Measurements from ENCODE around the gene DHCR7.

DHCR7 gene

GRCh38 chr11:71477641-71478527, 29.7 kb upstream of the DHCR7 start:
- Histone ChIP-seq H4K20me1 (ENCODE audit: low read depth, low read length) (no peaks in the 10 kb centered on the region), H3K79me2 (ENCODE audit: insufficient read depth, low read length) (no peaks in the 10 kb centered on the region), H3K27me3 (ENCODE audit: low read length) (no peaks in the 10 kb centered on the region), H2AFZ (ENCODE audit: low read depth, low read length, severe bottlenecking) (no peak overlapping the region), H3K36me3 (ENCODE audit: low read length) (no peaks in the 10 kb centered on the region), H3K9ac (ENCODE audit: low read length) (no peak overlapping the region), H3K4me3 (ENCODE audit: insufficient read depth, low read length, poor library complexity, severe bottlenecking) (no peak overlapping the region), H3K27ac (ENCODE audit: low read depth, low read length) (no peak overlapping the region), H3K9me3 (ENCODE audit: insufficient read depth, low read length) (no peaks in the 10 kb centered on the region), H3K9me2 (replicated peaks; ENCODE audit: insufficient read depth, low read length) (no peaks in the 10 kb centered on the region), H3F3A (ENCODE audit: insufficient read depth) (no peaks in the 10 kb centered on the region), H3K4me2 (ENCODE audit: low read depth, low read length, poor library complexity, severe bottlenecking) (no peak overlapping the region)
- TF ChIP-seq CTCF (IDR thresholded peaks at IDR 0.05; ENCODE audit: insufficient read depth, low read length, poor library complexity, severe bottlenecking) (no peak), EZH2phosphoT487 (conservative IDR thresholded peaks at IDR 0.05; ENCODE audit: low read length) (no peak)

- no peaks in the 10 kb centered on the region for H3K27me3 ChIP-seq (ENCODE audit: low read length)
- TF ChIP-seq EZH2phosphoT487 (conservative IDR thresholded peaks at IDR 0.05; ENCODE audit: low read length) (no peak), CTCF (IDR thresholded peaks at IDR 0.05; ENCODE audit: insufficient read depth, low read length, poor library complexity, severe bottlenecking) (no peak)
- no peak overlapping the region for H3K27ac ChIP-seq (ENCODE audit: low read depth, low read length)
- H2AFZ ChIP-seq (ENCODE audit: low read depth, low read length, severe bottlenecking), result no peak overlapping the region
- no peaks in the 10 kb centered on the region for H3K9me2 ChIP-seq (replicated peaks; ENCODE audit: insufficient read depth, low read length)
- no peak overlapping the region for H3K9ac ChIP-seq (ENCODE audit: low read length)
- H3K36me3 ChIP-seq (ENCODE audit: low read length), result no peaks in the 10 kb centered on the region
- no peaks in the 10 kb centered on the region for H3F3A ChIP-seq (ENCODE audit: insufficient read depth)
- H3K4me2 ChIP-seq (ENCODE audit: low read depth, low read length, poor library complexity, severe bottlenecking), result no peak overlapping the region
- no peaks in the 10 kb centered on the region for H4K20me1 ChIP-seq (ENCODE audit: low read depth, low read length)
- no peak overlapping the region for H3K4me3 ChIP-seq (ENCODE audit: insufficient read depth, low read length, poor library complexity, severe bottlenecking)
- H3K9me3 ChIP-seq (ENCODE audit: insufficient read depth, low read length), result no peaks in the 10 kb centered on the region
- no peaks in the 10 kb centered on the region for H3K79me2 ChIP-seq (ENCODE audit: insufficient read depth, low read length)
Measured at GRCh38 chr11:71476926-71477640, 28.9 kb upstream of the DHCR7 start.

GRCh38 chr11:71476031-71476430, 27.8 kb upstream of the DHCR7 start:
- H3K36me3 ChIP-seq (ENCODE audit: low read length), result no peaks in the 10 kb centered on the region
- TF ChIP-seq EZH2phosphoT487 (conservative IDR thresholded peaks at IDR 0.05; ENCODE audit: low read length) (no peak), CTCF (IDR thresholded peaks at IDR 0.05; ENCODE audit: insufficient read depth, low read length, poor library complexity, severe bottlenecking) (no peak)

More at GRCh38 chr11:71476031-71476430, 27.8 kb upstream of the DHCR7 start:
- Histone ChIP-seq H4K20me1 (ENCODE audit: low read depth, low read length) (no peaks in the 10 kb centered on the region), H3K27ac (ENCODE audit: low read depth, low read length) (no peak overlapping the region), H3K9me2 (replicated peaks; ENCODE audit: insufficient read depth, low read length) (no peaks in the 10 kb centered on the region), H3K9me3 (ENCODE audit: insufficient read depth, low read length) (no peaks in the 10 kb centered on the region), H3F3A (ENCODE audit: insufficient read depth) (no peaks in the 10 kb centered on the region), H3K9ac (ENCODE audit: low read length) (no peak overlapping the region), H2AFZ (ENCODE audit: low read depth, low read length, severe bottlenecking) (no peak overlapping the region), H3K79me2 (ENCODE audit: insufficient read depth, low read length) (no peaks in the 10 kb centered on the region), H3K4me2 (ENCODE audit: low read depth, low read length, poor library complexity, severe bottlenecking) (no peak overlapping the region), H3K27me3 (ENCODE audit: low read length) (no peaks in the 10 kb centered on the region), H3K4me3 (ENCODE audit: insufficient read depth, low read length, poor library complexity, severe bottlenecking) (no peak overlapping the region)

All from SU-DHL-6 (cell line).